Esophagus muscularis mucosa (tissue), 4 donors: ENCODE data around the gene CFL1. TPM values are rescaled to one million over a fixed set of nuclear protein-coding genes. Genes with fewer than 3 reads are reported as not detected.
A peak's percentile ranks its signal among the peaks of the same experiment; 100 is the strongest.

ENCODE experiments used
- DNase-seq: peaks from one replicate; pipeline ENCODE4 v3.0.0-alpha.2; 2017; ENCODE audit errors: extremely low spot score
- H3K27ac ChIP-seq, 4 donors: fragments of 200-600 bp; sonication (generic); replicated peaks in 1 of 4; 1 replicate in 3 of 4; 2 replicates in 1 of 4; pipeline ENCODE4 v1.5.1; 2016 to 2019; ENCODE audit warnings: mild to moderate bottlenecking in 1 of 4
- H3K27me3 ChIP-seq, 4 donors: fragments of 200-600 bp; sonication (generic); one replicate each; pipeline versions ENCODE4 v1.5.1 to v1.6.0; 2016 to 2019
- H3K36me3 ChIP-seq, 4 donors: fragments of 200-600 bp; sonication (generic); one replicate each; pipeline ENCODE4 v1.5.1; 2016 to 2019
- H3K4me1 ChIP-seq, 4 donors: fragments of 200-600 bp; sonication (generic); one replicate each; pipeline ENCODE4 v1.5.1; 2016 to 2019
- H3K4me3 ChIP-seq, 4 donors: fragments of 200-600 bp; sonication (generic); 1 replicate in 2 of 4; 2 replicates in 2 of 4; pipeline ENCODE4 v1.5.1; 2016 to 2019; ENCODE audit warnings: mild to moderate bottlenecking in 4 of 4, moderate library complexity in 1 of 4
- H3K9me3 ChIP-seq, 4 donors: fragments of 200-600 bp; sonication (generic); 1 replicate in 3 of 4; 2 replicates in 1 of 4; pipeline ENCODE4 v1.5.1; 2016 to 2019
- EP300 ChIP-seq: sonication (generic); formaldehyde crosslinking; IDR thresholded peaks from one replicate; pipeline ENCODE4 v1.6.1; 2017; ENCODE audit warnings: antibody characterized with exemption
- POLR2A ChIP-seq: fragments of 450-650 bp; IDR thresholded peaks from one replicate; pipeline ENCODE4 v1.6.1; 2017; ENCODE audit warnings: antibody characterized with exemption, moderate library complexity, mild to moderate bottlenecking, low read depth
- POLR2AphosphoS5 ChIP-seq, 2 donors: sonication (generic); formaldehyde crosslinking; IDR thresholded peaks; one replicate each; pipeline ENCODE4 v1.6.1; 2017; ENCODE audit warnings: antibody characterized with exemption in 2 of 2
- WGBS: methylation state at CpG from one replicate; pipeline ENCODE4 v1.1.5; 2018; 5-methylcytosine and 5-hydroxymethylcytosine counted together
- intact Hi-C: fragments of 100-400 bp; cut with DNase I; formaldehyde crosslinking; loops from one replicate; pipeline ENCODE4 v1.15.1; 2023
- total RNA-seq, 4 donors: library from RNA; depleted of rRNA; stranded (reverse); fragments of >200 nt; gene quantifications; one replicate each; pipeline versions ENCODE4 v1.1.0 to v1.2.1, GENCODE V29; 2016
- TF ChIP-seq, protein P1 (sequence below), 3 experiments: fragments of 200-600 bp in 2 of 3; fragments of 450-650 bp in 1 of 3; sonication (generic) in 2 of 3; IDR thresholded peaks; one replicate each; pipeline ENCODE4 v1.5.1; 2017 to 2019; ENCODE audit warnings: antibody characterized with exemption in 3 of 3, mild to moderate bottlenecking in 2 of 3, moderate library complexity in 1 of 3

Gene CFL1
- total RNA-seq, 4 donors from 2014 or later = 610 to 793 (median 738) TPM

DNA sequence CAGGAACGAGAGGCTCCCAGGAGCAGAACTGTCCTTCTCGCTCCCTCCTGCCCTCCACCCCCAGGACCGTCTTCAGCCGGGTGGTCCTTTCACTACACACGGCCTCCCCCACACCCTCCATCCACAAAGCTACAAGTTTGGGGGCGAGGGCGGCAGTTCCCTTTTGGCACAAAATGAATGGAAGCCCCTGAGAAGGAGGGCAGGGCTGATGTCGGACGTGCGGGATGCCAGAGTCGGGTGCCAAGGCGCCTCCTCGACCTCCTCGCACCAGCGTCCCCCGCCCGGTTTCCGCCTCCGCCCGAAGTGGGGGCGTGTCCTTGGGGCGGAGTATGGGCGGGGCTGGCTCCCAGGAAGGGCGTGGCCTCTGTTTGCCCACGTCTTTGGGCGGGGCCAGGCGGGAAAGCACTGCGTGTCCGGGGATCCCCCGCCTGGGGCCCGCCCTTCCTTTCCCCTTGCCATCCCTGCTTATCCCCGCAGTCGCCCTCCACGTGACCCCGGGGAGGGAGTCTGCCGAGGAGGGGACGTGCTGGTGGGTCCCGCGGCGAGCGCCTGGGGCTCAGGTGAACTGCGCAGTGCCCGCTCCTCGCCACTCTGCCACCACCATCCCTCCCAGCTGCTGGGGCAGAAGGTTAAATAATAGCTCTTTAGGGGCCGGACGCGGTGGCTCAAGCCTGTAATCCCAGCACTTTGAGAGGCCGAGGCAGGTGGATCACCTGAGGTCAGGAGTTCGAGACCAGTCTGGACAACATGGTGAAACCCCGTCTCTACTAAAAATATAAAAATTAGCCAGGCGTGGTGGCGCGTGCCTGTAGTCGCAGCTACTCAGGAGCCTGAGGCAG lies 15.6 kb upstream of the CFL1 start:
- H3K4me1 ChIP-seq = peaks cover 26 to 46% (median 43%) of the 10 kb centered on the region in 4 donors
- H3K27ac ChIP-seq = peak overlapping the region; percentile 92 to 99 (median 96)
- H3K36me3 ChIP-seq = peaks cover 0 to 27% (median 17%) of the 10 kb centered on the region in 4 donors
- 27% methylated on average over 16 of the region's 54 CpGs for WGBS
- intact Hi-C loops = no loop called here
- peak; percentile 98 for DNase-seq
- H3K4me3 ChIP-seq = peak overlapping the region; percentile 64 to 83 (median 74)
- no peaks in the 10 kb centered on the region for H3K27me3 ChIP-seq
- H3K9me3 ChIP-seq = no peaks in the 10 kb centered on the region
- TF ChIP-seq, protein P1, sequence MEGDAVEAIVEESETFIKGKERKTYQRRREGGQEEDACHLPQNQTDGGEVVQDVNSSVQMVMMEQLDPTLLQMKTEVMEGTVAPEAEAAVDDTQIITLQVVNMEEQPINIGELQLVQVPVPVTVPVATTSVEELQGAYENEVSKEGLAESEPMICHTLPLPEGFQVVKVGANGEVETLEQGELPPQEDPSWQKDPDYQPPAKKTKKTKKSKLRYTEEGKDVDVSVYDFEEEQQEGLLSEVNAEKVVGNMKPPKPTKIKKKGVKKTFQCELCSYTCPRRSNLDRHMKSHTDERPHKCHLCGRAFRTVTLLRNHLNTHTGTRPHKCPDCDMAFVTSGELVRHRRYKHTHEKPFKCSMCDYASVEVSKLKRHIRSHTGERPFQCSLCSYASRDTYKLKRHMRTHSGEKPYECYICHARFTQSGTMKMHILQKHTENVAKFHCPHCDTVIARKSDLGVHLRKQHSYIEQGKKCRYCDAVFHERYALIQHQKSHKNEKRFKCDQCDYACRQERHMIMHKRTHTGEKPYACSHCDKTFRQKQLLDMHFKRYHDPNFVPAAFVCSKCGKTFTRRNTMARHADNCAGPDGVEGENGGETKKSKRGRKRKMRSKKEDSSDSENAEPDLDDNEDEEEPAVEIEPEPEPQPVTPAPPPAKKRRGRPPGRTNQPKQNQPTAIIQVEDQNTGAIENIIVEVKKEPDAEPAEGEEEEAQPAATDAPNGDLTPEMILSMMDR (IDR thresholded peaks at IDR 0.05) = peak in 1 of 3 experiments; percentile 5
- TF ChIP-seq POLR2AphosphoS5 (IDR thresholded peaks at IDR 0.05) (peak; percentile 98 to 99), POLR2A (peak; percentile 75), EP300 (no peak)

DNA sequence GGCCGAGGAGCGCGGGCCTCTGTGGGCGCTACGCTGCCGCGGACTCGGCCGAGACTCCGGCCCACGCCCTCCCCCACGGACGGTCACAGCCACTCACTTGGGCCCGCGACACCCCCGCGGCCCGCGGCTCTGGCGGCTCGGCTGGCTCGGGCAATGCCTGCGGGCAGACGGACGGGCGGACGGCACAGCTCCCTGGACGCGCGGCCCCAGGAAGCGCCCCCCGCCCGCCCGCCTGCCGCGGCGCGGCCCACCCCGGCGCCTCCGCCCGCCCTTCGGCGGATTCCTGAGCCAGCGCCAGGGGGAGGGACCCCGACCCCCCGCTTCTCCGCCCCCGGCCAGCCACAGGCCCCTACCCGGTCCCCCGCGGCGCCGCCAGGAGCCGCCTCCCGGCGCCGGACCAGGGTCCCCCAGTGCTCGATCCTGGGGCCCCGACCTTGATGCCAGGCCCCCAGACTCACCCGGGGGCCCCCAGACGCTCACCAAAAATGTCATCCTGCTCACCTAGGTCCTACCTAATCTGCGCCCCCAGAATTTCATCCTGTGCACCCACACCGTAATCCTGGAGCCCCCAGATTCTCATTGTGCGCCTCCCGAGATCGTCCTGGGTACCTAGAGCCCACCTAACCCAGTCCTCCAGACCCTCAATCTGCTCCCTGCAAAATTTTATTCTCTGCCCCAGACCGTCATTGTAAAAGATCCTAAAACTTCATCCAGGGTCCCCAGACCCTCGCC lies 14.8 kb upstream of the CFL1 start, which contains the start of gene EFEMP2:
Gene EFEMP2, minus strand, starts transcription at position 215 of the 732 bp plus-strand sequence. CDS start 446 bp downstream, outside the sequence.
- TF ChIP-seq POLR2A (no peak), POLR2AphosphoS5 (IDR thresholded peaks at IDR 0.05) (peak in 1 of 2 donors; percentile 16), EP300 (no peak)
- TF ChIP-seq, protein P1 (IDR thresholded peaks at IDR 0.05) = no peak
- intact Hi-C loops = no loop called here
- Histone ChIP-seq H3K9me3 (no peaks in the 10 kb centered on the region), H3K4me1 (peaks cover 26 to 54% (median 49%) of the 10 kb centered on the region in 4 donors), H3K36me3 (peaks cover 0 to 34% (median 25%) of the 10 kb centered on the region in 4 donors), H3K27ac (peak within 1 kb of the TSS; percentile 92 to 99 (median 96)), H3K27me3 (no peaks in the 10 kb centered on the region), H3K4me3 (peak within 1 kb of the TSS; percentile 64 to 83 (median 74))
- DNase-seq = no peak
- 3% methylated on average over 8 of the region's 69 CpGs for WGBS

DNA sequence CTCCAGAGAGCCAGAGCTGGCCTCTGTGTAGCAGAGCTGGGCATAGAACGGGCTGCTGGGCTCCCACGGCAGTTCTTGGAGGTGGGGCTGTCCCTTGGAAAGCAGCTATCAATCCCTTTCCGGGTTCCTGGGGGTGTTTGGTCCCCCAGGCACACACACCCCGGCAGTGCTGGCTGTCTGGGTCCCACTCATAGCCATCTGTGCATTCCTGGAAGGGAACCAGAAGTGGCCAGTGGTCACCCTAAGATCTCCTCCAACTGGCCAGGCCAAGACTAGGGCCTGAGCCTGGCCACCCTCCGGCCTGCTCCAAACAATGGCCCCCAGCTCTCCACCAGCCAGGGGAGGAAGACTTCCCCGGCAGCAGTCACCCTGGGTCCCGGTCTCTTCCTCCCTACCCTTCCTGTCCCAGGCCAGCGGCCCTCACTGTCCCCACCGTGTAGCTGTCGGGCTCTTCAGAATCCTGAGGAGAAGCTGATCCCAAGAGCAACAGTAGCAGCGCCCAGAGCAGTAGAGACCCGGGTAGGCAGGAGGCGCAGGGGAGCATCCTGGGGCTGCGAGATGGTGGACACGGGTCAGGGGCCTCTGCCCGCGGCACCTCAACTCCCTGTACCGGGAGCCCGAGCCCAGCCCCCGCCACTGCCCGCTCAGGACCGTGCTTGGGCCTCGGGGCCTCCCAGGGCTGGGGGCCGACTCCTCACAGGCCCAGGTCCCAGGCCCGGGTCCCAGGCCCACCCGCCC lies 14.0 kb upstream of the CFL1 start:
- Histone ChIP-seq H3K27me3 (no peaks in the 10 kb centered on the region), H3K4me3 (peak overlapping the region; percentile 64 to 83 (median 74)), H3K36me3 (peaks cover 0 to 42% (median 32%) of the 10 kb centered on the region in 4 donors), H3K4me1 (peaks cover 26 to 62% (median 55%) of the 10 kb centered on the region in 4 donors), H3K9me3 (no peaks in the 10 kb centered on the region), H3K27ac (peak overlapping the region; percentile 92 to 99 (median 96))
- DNase-seq = no peak
- intact Hi-C loops = no loop called here
- TF ChIP-seq POLR2AphosphoS5 (IDR thresholded peaks at IDR 0.05) = no peak
- no peak for TF ChIP-seq EP300
- TF ChIP-seq POLR2A = no peak
- TF ChIP-seq, protein P1 (IDR thresholded peaks at IDR 0.05) = no peak
- 31% methylated on average over 20 of the region's 26 CpGs for WGBS
